Head of caudate nucleus (tissue), 42 donors: ENCODE results near the gene FRMD1.

ENCODE experiments used
- DNase-seq, 42 donors: peaks; one replicate each; pipeline versions ENCODE4 v3.0.0 to v3.0.0-alpha.2; 2020 to 2021; ENCODE audit warnings: mixed read lengths in 7 of 42
- intact Hi-C: fragments of 100-400 bp; cut with DNase I; formaldehyde crosslinking; loops from one replicate; pipeline ENCODE4 v1.15.0; 2022

FRMD1 gene

DNA sequence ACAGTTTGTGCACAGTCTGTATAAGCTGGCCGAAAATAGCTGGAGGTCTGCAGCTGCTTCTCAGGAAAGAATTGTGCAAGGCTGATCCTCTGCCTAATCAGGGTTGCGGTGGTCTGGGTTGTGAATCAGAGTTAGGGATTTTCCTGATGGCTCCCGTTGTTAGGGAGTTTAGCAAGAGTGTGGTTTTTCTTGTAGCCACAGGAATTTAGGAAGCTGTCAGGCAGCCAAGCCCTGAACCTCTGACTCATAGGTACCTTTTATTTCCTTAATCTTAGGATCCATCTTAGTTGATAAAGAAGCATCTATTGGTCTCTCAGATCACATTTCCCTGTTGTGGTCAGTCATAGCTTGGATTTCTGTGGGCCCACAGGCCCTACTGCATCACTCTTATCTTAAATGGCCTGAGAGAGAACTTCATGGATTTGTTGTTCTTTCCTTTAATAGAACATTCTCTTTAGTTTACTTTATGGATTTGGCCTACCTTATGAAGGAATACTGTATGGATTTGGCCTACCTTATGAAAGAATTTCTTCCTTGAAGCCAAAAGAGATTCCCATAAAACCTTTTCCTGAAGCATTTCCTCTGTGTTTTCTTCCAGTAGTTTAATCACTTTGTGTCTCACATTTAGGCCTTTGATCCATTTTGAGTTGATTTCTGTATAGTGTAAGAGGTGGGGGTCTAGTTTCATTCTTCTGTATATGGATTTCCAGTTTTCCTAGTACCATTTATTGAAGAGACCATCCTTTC is 71.2 kb downstream of the FRMD1 start:
- intact Hi-C loops: no loop called here
- DNase-seq: peak in 2 of 42 donors; percentile 9 to 13

GRCh38 chr6:168005796-168006195 is 73.2 kb downstream of the FRMD1 start:
- DNase-seq: peak in 2 of 42 donors; percentile 7 to 9
- intact Hi-C loops: no loop called here

GRCh38 chr6:168004945-168005344 is 74.1 kb downstream of the FRMD1 start:
- peak in 1 of 42 donors; percentile 24 for DNase-seq
- intact Hi-C loops: no loop called here

DNA sequence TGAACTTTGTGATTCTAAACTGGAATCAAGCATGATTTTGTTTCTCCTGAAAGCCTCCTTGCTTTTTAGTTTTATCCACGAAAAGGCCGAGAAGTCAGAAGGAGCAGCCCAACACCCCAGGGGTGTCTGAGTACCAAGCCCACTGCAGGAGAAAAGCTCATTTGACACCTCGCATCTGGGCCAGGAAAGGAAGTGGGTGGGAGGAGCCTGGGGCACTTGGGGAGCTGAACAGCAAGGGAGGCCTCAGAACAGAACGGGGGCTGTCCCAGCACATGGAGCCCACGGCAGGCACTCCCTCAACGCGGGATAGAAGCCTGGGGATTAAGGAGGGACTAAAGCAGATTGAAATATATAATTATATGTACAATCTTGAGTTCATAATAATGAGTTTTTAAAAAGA is 75.0 kb downstream of the FRMD1 start:
- peak in 2 of 42 donors; percentile 9 to 22 for DNase-seq
- intact Hi-C loops: no loop called here
